AG04449 (cell line): ENCODE results near the gene KLHL15.
"Not testable (repeated sequence)": the region's sequence is repeated elsewhere in the genome, so short reads cannot be mapped to it uniquely, and the experiment has no call there.

Experiments used
- CTCF ChIA-PET: fragments of 350-600 bp; formaldehyde crosslinking; extraction: SDS; loops from one replicate; lab custom pipeline; 2021; ENCODE audit warnings: antibody characterized with exemption; lab: Yijun Ruan, JAX
- POLR2A ChIA-PET: fragments of 400-600, 350-600 bp; formaldehyde crosslinking; extraction: SDS; loops from one replicate; lab custom pipeline; 2020; ENCODE audit warnings: antibody characterized with exemption, inconsistent platforms; lab: Yijun Ruan, JAX
- DNase-seq: peaks from one replicate; pipeline ENCODE4 v3.0.0-alpha.2; 2010; ENCODE audit warnings: low read depth, low spot score
- H3K4me3 ChIP-seq: 2 replicates; pipeline ENCODE4 v1.5.1; 2011; ENCODE audit warnings: low read depth, mild to moderate bottlenecking, control low read depth, low read length
- TF ChIP-seq, protein P1 (sequence below): IDR thresholded peaks from one replicate; pipeline ENCODE4 v1.5.1; 2011; ENCODE audit warnings: mild to moderate bottlenecking, moderate library complexity, low read length, control low read depth, inconsistent platforms; ENCODE audit not compliant: insufficient read depth; ENCODE audit errors: missing control alignments

KLHL15 gene, protein sequence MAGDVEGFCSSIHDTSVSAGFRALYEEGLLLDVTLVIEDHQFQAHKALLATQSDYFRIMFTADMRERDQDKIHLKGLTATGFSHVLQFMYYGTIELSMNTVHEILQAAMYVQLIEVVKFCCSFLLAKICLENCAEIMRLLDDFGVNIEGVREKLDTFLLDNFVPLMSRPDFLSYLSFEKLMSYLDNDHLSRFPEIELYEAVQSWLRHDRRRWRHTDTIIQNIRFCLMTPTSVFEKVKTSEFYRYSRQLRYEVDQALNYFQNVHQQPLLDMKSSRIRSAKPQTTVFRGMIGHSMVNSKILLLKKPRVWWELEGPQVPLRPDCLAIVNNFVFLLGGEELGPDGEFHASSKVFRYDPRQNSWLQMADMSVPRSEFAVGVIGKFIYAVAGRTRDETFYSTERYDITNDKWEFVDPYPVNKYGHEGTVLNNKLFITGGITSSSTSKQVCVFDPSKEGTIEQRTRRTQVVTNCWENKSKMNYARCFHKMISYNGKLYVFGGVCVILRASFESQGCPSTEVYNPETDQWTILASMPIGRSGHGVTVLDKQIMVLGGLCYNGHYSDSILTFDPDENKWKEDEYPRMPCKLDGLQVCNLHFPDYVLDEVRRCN

DNA sequence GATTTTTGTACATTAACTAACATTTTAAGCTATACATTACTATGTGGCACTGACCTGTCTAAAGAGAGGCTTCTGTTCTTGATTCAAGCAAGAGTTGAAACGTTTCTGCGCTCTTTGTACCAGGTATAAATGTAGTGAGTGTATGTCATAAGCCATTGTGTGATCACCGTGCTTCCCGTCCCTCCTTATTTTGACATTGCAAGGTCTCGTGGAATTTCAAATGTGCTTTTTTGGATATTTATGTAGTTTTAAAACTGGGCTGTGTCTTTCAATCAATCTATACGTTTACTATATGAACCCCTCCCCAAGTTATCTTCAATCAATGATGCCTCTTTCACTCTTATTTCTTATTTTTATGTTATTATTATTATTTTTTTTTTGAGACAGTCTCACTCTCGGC, at the start of gene KLHL15:
TSS of gene KLHL15 (minus strand) at position 101 of the 400 bp plus-strand sequence. CDS start 20,493 bp downstream, outside the sequence.
- ChIA-PET CTCF (interaction anchor here (2.9 kb wide), 1 partner anchor 27 kb away, joined by 17 read pairs; the partner anchor contains the start of gene EIF2S3), POLR2A (no interaction called here)
- H3K4me3 ChIP-seq, result peak within 1 kb of the TSS; percentile 73
- TF ChIP-seq, protein P1, sequence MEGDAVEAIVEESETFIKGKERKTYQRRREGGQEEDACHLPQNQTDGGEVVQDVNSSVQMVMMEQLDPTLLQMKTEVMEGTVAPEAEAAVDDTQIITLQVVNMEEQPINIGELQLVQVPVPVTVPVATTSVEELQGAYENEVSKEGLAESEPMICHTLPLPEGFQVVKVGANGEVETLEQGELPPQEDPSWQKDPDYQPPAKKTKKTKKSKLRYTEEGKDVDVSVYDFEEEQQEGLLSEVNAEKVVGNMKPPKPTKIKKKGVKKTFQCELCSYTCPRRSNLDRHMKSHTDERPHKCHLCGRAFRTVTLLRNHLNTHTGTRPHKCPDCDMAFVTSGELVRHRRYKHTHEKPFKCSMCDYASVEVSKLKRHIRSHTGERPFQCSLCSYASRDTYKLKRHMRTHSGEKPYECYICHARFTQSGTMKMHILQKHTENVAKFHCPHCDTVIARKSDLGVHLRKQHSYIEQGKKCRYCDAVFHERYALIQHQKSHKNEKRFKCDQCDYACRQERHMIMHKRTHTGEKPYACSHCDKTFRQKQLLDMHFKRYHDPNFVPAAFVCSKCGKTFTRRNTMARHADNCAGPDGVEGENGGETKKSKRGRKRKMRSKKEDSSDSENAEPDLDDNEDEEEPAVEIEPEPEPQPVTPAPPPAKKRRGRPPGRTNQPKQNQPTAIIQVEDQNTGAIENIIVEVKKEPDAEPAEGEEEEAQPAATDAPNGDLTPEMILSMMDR, result no peak
- DNase-seq, result no peak

DNA sequence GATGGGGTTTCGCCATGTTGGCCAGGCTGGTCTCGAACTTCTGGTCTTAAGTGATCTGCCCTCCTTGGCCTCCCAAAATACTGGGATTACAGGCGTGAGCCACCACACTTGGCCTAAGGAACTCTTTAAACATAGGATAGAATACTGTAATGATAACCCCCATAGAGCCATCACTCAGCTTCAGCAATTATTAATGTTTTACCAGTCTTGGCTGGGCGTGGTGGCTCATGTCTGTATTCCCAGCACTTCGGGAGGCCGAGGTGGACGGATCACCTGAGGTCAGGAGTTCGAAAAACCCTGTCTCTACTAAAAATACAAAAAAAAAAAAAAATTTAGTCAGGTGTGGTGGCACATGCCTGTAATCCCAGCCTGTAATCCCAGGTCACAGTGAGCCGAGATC, 42.9 kb upstream of the KLHL15 start:
- H3K4me3 ChIP-seq, result no peak overlapping the region
- no peak for DNase-seq
- TF ChIP-seq, protein P1, result no peak
- POLR2A ChIA-PET, result no interaction called here
- CTCF ChIA-PET, result interaction anchor here (0.7 kb wide), 1 partner anchor 13 kb away, joined by 3 read pairs; no protein-coding TSS in a partner anchor

DNA sequence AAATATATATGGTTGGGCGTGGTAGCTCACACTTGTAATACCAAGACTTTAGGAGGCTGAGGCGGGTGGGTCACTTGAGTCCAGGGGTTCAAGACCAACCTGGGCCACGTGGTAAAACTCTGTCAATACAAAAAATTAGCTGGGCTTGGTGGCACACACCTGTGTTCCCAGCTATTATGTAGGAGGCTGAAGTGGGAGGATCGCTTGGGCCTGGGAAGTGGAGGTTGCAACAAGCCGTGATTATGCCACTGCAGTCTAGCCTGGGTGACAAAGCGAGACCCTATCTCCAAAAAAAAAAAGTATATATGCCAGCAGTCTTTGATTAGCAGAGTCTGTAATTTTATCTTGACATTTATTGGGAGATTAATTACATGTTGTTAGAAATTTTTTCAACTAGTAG, 36.5 kb upstream of the KLHL15 start:
- H3K4me3 ChIP-seq, result no peak overlapping the region
- POLR2A ChIA-PET, result no interaction called here
- DNase-seq, result no peak
- CTCF ChIA-PET, result no interaction called here
- TF ChIP-seq, protein P1, result no peak

DNA sequence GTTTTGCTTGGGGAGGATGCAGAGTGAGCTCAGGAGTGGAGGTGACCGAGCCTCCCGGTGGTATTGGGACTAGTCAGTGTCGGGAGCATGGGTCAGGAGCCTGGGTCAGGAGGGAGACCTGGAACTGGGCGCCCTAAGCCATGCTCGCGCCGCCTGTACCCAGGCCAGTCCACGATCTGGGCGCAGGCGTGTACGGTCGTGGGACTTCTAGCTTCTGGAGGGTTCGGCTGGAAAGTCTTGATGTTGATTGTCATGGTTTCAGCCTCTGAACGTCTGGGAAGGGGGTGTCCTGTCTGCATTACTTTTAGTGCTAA, 28.0 kb upstream of the KLHL15 start:
- ChIA-PET POLR2A (interaction anchor here (0.7 to 2.6 kb wide), 3 partner anchors 30 to 273 kb away, joined by 3 to 20 read pairs (median 3); no protein-coding TSS in a partner anchor), CTCF (interaction anchor here (0.9 to 3.3 kb wide), 7 partner anchors 12 to 170 kb away, joined by 3 to 28 read pairs (median 5); partner anchors contain the start of genes APOO, CXorf58 and KLHL15)
- no peak overlapping the region for H3K4me3 ChIP-seq
- TF ChIP-seq, protein P1, result no peak
- no peak for DNase-seq

DNA sequence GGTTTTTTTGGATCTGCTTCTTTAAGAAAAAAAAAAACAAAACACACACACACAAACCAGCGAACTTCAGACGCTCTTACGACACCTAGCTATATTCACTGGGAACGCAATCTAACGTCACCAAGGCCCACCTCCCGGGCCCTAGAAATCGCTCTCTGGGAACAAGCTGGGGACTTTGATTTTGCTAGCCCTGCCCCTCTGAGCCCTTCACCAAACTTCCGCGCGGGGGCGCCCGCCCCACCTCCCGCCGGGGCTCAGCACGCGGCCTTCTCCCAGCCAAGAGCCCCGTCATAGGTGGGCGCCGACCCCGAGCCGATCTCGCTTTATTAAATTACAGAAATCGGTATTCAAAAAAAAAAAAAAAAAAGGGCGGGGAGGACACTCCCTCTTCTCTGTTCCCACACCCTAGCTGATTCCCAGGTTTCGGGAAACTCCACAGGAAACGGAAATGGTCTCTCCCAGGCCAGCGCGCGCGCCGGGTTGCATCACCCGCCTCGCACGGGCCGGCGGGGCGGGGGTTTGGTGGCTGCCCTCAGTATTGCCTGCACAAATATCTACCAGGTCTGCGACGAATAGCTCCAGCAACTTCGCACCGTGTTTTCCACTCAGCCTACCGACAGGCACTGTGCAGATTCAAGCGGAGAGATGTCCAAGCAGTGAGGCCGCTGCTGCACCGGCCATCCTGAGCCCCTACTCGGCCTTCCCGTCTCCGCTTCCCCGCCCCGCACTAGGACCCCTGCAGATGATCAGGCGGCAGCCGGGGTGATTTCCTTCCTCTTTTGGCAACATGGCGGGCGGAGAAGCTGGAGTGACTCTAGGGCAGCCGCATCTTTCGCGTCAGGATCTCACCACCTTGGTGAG, 27.4 kb upstream of the KLHL15 start, which contains the start of gene EIF2S3:
TSS of gene EIF2S3 (plus strand) at position 775 of the 861 bp plus-strand sequence. CDS start at position 788, 13 bp downstream.
- ChIA-PET POLR2A (interaction anchor here (0.6 to 2.6 kb wide), 6 partner anchors 20 to 343 kb away, joined by 3 to 20 read pairs (median 3); no protein-coding TSS in a partner anchor), CTCF (interaction anchor here (0.5 to 3.3 kb wide), 14 partner anchors 12 to 1257 kb away, joined by 3 to 28 read pairs (median 4); partner anchors contain the start of genes APOO, CXorf58 and KLHL15)
- TF ChIP-seq, protein P1, result peak; percentile 72
- no peak within 1 kb of the TSS; the same call in 1 of the 2 replicates for H3K4me3 ChIP-seq
- peak; percentile 84 for DNase-seq

DNA sequence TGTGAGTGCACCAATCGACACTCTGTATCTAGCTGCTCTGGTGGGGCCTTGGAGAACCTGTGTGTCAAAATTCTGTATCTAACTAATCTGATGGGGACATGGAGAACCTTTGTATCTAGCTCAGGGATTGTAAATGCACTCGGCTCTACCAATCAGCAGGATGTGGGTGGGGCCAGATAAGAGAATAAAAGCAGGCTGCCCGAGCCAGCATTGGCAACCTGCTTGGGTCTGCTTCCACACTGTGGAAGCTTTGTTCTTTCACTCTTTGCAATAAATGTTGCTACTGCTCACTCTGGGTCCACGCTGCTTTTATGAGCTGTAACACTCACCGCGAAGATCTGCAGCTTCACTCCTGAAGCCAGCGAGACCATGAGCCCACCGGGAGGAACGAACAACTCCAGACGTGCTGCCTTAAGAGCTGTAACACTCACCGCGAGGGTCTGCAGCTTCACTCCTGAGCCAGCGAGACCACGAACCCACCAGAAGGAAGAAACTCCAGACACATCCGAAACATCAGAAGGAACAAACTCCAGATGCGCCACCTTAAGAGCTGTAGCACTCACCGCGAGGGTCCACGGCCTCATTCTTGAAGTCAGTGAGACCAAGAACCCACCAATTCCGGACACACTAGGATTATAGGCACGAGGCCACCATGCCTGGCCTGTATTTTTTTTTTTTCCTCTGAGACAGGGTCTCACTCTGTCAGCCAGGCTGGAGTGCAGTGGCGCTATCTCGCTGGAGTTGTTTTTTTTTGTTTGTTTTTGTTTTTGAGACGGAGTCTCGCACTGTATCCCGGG, 23.7 kb upstream of the KLHL15 start:
- POLR2A ChIA-PET, CTCF ChIA-PET, H3K4me3 ChIP-seq, DNase-seq: not testable (repeated sequence)

DNA sequence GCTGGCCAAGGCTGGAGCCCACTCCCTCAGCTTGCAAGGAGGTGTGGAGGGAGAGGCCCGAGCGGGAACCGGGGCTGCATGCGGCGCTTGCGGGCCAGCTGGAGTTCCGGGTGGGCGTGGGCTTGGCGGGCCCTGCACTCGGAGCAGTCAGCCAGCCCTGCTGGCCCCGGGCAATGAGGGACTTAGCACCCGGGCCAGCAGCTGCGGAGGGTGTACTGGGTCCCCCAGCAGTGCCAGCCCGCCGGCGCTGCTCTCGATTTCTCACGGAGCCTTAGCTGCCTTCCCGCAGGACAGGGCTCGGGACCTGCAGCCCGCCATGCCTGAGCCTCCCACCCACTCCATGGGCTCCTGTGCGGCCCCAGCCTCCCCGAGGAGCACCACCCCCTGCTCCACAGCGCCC, 22.7 kb upstream of the KLHL15 start:
- DNase-seq, CTCF ChIA-PET, POLR2A ChIA-PET, H3K4me3 ChIP-seq: not testable (repeated sequence)

DNA sequence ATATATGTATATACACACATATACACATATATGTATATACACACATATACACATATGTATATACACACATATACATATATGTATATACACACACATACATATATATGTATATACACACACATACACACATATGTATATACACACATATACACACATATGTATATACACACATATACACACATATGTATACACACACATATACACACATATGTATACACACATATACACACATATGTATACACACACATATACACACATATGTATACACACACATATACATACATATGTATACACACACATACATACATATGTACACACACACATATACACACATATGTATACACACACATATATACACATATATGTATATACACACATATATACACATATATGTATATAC, 19.1 kb upstream of the KLHL15 start:
- POLR2A ChIA-PET, H3K4me3 ChIP-seq, CTCF ChIA-PET, DNase-seq: not testable (repeated sequence)
